BJ (cell line): ENCODE measurements around the gene MFN1. TPM values are rescaled to one million over a fixed set of nuclear protein-coding genes. Genes with fewer than 3 reads are reported as not detected.

Experiments used
- CTCF ChIA-PET: fragments of 350-600 bp; formaldehyde crosslinking; extraction: SDS; loops from one replicate; lab custom pipeline; 2021; ENCODE audit warnings: antibody characterized with exemption, inconsistent platforms; lab: Yijun Ruan, JAX
- POLR2A ChIA-PET: fragments of 300-600 bp; sonication (Branson Sonifier 250); formaldehyde crosslinking; extraction: SDS; loops from one replicate; lab custom pipeline; 2021; ENCODE audit warnings: antibody characterized with exemption; lab: Charles Lee
- DNase-seq: peaks from one replicate; pipeline ENCODE4 v3.0.0-alpha.2; 2011; ENCODE audit warnings: low read depth
- H3K27me3 ChIP-seq: 2 replicates; pipeline ENCODE4 v1.6.0; 2011; ENCODE audit warnings: low read length; ENCODE audit not compliant: control insufficient read depth, insufficient read depth
- H3K36me3 ChIP-seq: 2 replicates; pipeline ENCODE4 v1.5.1; 2011; ENCODE audit warnings: low read length; ENCODE audit not compliant: control insufficient read depth, insufficient read depth
- H3K4me3 ChIP-seq: 2 replicates; pipeline ENCODE4 v1.5.1; 2011; ENCODE audit warnings: low read depth, mild to moderate bottlenecking, control low read depth, low read length
- CTCF ChIP-seq: IDR thresholded peaks from 2 replicates; pipeline ENCODE4 v1.5.1; 2011; ENCODE audit warnings: low read depth, mild to moderate bottlenecking, control low read depth, inconsistent platforms, low read length, moderate library complexity; ENCODE audit not compliant: insufficient read depth
- polyA plus RNA-seq: library from polyadenylated mRNA; depleted of rRNA; stranded (reverse); fragments of >200 nt; gene quantifications from 2 replicates; pipeline ENCODE4 v1.2.3, GENCODE V29; 2011

MFN1 gene
- polyA plus RNA-seq, 1 experiment = 13.4 TPM

- H3K4me3 ChIP-seq = no peak overlapping the region
- CTCF ChIA-PET = interaction anchor here (1.3 kb wide), 1 partner anchor 15 kb away, joined by 6 read pairs; no protein-coding TSS in a partner anchor
- no peaks in the 10 kb centered on the region for H3K27me3 ChIP-seq
- peaks cover 7% of the 10 kb centered on the region for H3K36me3 ChIP-seq
- DNase-seq = no peak
- POLR2A ChIA-PET = interaction anchor here (0.7 kb wide), 1 partner anchor 13 kb away, joined by 18 read pairs; the partner anchor contains the start of gene ZNF639
- no peak for TF ChIP-seq CTCF
Observed at GRCh38 chr3:179336345-179336929, 11.1 kb upstream of the MFN1 start.

GRCh38 chr3:179348325-179349013 is 960 bp downstream of the MFN1 start:
- peaks cover 3% of the 10 kb centered on the region; the same call in 1 of the 2 replicates for H3K36me3 ChIP-seq
- peak overlapping the region; percentile 85 for H3K4me3 ChIP-seq
- no peak for DNase-seq
- CTCF ChIA-PET = interaction anchor here (2.0 kb wide), 1 partner anchor 27 kb away, joined by 4 read pairs; no protein-coding TSS in a partner anchor
- POLR2A ChIA-PET = no interaction called here
- TF ChIP-seq CTCF = no peak
- H3K27me3 ChIP-seq = no peaks in the 10 kb centered on the region

- CTCF ChIA-PET = no interaction called here
- no peaks in the 10 kb centered on the region for H3K27me3 ChIP-seq
- POLR2A ChIA-PET = no interaction called here
- H3K4me3 ChIP-seq = no peak overlapping the region
- DNase-seq = no peak
- no peak for TF ChIP-seq CTCF
- peaks cover 11% of the 10 kb centered on the region; the same call in 1 of the 2 replicates for H3K36me3 ChIP-seq
Observed at GRCh38 chr3:179355996-179356395, 8.5 kb downstream of the MFN1 start.

GRCh38 chr3:179363332-179363731 is 15.8 kb downstream of the MFN1 start:
- ChIA-PET CTCF (interaction anchor here (0.9 kb wide), 1 partner anchor 24 kb away, joined by 3 read pairs; no protein-coding TSS in a partner anchor), POLR2A (no interaction called here)
- DNase-seq = no peak
- no peaks in the 10 kb centered on the region for H3K27me3 ChIP-seq
- peaks cover 6% of the 10 kb centered on the region for H3K36me3 ChIP-seq
- H3K4me3 ChIP-seq = no peak overlapping the region
- no peak for TF ChIP-seq CTCF

- CTCF ChIA-PET = no interaction called here
- POLR2A ChIA-PET = no interaction called here
- H3K36me3 ChIP-seq = peaks cover 3% of the 10 kb centered on the region
- H3K4me3 ChIP-seq = no peak overlapping the region
- no peak for DNase-seq
- no peaks in the 10 kb centered on the region for H3K27me3 ChIP-seq
- TF ChIP-seq CTCF = no peak
Observed at GRCh38 chr3:179369621-179370020, 22.1 kb downstream of the MFN1 start.
